Mesothelial cell of epicardium (in vitro differentiated cells): ENCODE measurements around the gene PRTG. TPM values are rescaled to one million over a fixed set of nuclear protein-coding genes. Genes with fewer than 3 reads are reported as not detected.

Experiments used
- DNase-seq, 2 experiments: peaks; one replicate each; pipeline ENCODE4 v3.0.0; 2021; ENCODE audit warnings: low spot score in 2 of 2; ENCODE audit not compliant: unreplicated experiment in 2 of 2
- H3K27ac Mint-ChIP-seq: 2 replicates; pipeline ENCODE4 v1.8.0; 2021; ENCODE audit warnings: mixed read lengths
- H3K27me3 Mint-ChIP-seq: 2 replicates; pipeline ENCODE4 v1.8.0; 2021; ENCODE audit warnings: low read depth, mixed read lengths
- H3K36me3 Mint-ChIP-seq: 2 replicates; pipeline ENCODE4 v1.8.0; 2021; ENCODE audit warnings: mixed read lengths
- H3K4me1 Mint-ChIP-seq: 2 replicates; pipeline ENCODE4 v1.8.0; 2021; ENCODE audit warnings: mixed read lengths
- H3K4me3 Mint-ChIP-seq: 2 replicates; pipeline ENCODE4 v1.8.0; 2021; ENCODE audit warnings: mild to moderate bottlenecking, moderate library complexity, mixed read lengths
- H3K9me3 Mint-ChIP-seq: 2 replicates; pipeline ENCODE4 v1.8.0; 2021; ENCODE audit warnings: mixed read lengths
- total RNA-seq: library from RNA; stranded (reverse); gene quantifications from 3 replicates; pipeline ENCODE4 v1.2.1, GENCODE V29; 2021
- TF ChIP-seq, protein P1 (sequence below): fragments of 200-600 bp; sonication (generic); IDR thresholded peaks from one replicate; pipeline ENCODE4 v1.5.0; 2021; ENCODE audit warnings: antibody characterized with exemption; ENCODE audit not compliant: unreplicated experiment

The PRTG gene
- total RNA-seq, 1 donor from 2014 or later, result 16.9 TPM

DNA sequence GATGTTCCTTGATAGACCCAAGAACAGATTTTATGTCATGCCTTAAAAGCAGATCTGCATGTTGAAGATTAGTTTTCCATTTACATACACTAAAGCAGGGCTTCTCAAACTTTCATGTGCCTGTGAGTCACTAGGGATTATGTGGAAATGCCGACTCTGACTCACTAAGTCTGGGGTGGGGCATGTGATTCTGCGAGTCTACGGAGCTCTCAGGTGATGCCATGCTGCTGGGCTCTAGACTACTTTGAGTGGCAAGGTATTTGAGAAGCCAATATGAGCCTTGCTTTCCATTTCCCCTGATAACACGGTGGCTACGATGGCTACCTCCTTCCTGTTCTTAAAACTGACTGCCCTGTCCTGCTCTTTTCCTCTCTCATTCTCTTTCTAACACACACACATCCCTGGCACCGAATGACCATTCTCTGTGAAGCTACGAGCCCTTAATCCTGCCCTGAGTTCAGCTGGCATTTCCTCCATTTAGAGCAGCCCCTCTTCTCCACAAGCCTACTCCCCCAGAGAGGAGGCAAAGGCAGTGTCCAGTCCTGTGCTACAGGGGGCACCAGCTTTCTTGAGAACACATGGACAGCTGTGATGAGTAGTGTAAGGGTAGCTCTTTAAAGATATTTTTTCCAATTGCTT, 115.1 kb downstream of the PRTG start:
- Mint-ChIP-seq H3K4me1 (no peaks in the 10 kb centered on the region), H3K9me3 (no peaks in the 10 kb centered on the region), H3K27me3 (no peaks in the 10 kb centered on the region), H3K27ac (no peak overlapping the region), H3K36me3 (peaks cover 11% of the 10 kb centered on the region), H3K4me3 (no peak overlapping the region)
- TF ChIP-seq, protein P1, sequence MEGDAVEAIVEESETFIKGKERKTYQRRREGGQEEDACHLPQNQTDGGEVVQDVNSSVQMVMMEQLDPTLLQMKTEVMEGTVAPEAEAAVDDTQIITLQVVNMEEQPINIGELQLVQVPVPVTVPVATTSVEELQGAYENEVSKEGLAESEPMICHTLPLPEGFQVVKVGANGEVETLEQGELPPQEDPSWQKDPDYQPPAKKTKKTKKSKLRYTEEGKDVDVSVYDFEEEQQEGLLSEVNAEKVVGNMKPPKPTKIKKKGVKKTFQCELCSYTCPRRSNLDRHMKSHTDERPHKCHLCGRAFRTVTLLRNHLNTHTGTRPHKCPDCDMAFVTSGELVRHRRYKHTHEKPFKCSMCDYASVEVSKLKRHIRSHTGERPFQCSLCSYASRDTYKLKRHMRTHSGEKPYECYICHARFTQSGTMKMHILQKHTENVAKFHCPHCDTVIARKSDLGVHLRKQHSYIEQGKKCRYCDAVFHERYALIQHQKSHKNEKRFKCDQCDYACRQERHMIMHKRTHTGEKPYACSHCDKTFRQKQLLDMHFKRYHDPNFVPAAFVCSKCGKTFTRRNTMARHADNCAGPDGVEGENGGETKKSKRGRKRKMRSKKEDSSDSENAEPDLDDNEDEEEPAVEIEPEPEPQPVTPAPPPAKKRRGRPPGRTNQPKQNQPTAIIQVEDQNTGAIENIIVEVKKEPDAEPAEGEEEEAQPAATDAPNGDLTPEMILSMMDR, result no peak
- no peak for DNase-seq

DNA sequence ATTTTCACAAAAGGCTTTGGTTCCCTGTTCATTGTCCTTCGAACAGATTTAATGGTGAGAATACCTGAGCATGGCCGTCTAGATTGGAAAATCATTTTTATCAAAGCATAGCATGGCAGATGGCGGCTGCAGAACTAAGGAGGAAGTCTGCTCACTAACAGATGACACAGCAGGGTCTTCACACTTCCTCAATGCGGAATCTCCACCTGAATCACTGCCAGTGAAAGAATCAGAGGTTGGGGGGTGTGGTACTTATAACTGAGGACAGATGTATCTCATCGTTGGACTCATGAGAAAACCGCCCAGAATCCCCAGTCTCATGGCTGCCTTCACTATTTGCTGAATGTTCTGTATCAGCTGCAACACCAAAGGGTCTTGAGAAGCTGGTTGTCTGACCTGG, 123.2 kb downstream of the PRTG start:
- no peaks in the 10 kb centered on the region for H3K9me3 Mint-ChIP-seq
- peaks cover 4% of the 10 kb centered on the region for H3K36me3 Mint-ChIP-seq
- no peak overlapping the region for H3K27ac Mint-ChIP-seq
- H3K4me3 Mint-ChIP-seq, result no peak overlapping the region
- no peaks in the 10 kb centered on the region for H3K27me3 Mint-ChIP-seq
- TF ChIP-seq, protein P1, result no peak
- H3K4me1 Mint-ChIP-seq, result peaks cover 4% of the 10 kb centered on the region
- DNase-seq, result no peak

DNA sequence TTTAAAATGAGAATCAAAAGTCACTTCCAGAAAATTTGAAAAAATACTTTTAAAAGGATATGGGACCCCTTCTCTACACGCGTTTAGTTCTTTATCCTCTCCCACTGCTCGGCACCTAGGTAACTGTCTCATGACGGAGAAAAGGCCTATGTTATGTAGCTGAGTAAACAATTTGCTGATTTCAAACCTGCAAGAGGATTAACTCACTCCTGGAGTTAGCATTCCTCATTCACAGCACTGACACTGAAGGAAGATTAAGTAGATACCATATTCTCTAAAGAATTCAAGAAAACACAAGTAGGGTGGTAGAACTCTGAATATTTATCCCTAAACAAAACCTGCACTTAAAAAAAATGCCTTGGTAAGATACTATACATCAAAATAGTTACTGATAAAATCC, 124.6 kb downstream of the PRTG start:
- Mint-ChIP-seq H3K4me1 (peaks cover 4% of the 10 kb centered on the region), H3K27ac (no peak overlapping the region), H3K27me3 (no peaks in the 10 kb centered on the region), H3K4me3 (no peak overlapping the region), H3K36me3 (peaks cover 6% of the 10 kb centered on the region), H3K9me3 (no peaks in the 10 kb centered on the region)
- DNase-seq, result no peak
- TF ChIP-seq, protein P1, result no peak

DNA sequence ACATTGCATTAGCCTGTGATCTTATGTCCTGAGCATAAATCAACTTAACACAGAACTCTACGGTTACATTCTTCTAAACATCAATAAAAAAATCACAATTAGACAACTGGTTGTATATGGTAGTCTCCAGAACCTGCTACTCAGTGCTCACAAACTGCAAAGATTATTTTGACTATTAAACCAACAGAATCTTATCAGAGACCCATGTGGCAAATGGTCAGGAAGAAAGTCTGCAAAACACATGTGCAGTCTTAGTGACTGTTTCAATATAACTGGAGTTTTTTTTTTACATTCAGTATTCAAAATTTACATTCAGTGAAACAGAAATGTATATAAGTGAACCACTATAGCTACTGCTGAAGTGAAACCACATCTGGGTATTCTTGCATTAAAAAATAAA, 127.5 kb downstream of the PRTG start:
- Mint-ChIP-seq H3K4me1 (peaks cover 4% of the 10 kb centered on the region), H3K27ac (no peak overlapping the region), H3K9me3 (peaks cover 3% of the 10 kb centered on the region), H3K4me3 (no peak overlapping the region), H3K27me3 (no peaks in the 10 kb centered on the region), H3K36me3 (peaks cover 10% of the 10 kb centered on the region)
- TF ChIP-seq, protein P1, result no peak
- no peak for DNase-seq

DNA sequence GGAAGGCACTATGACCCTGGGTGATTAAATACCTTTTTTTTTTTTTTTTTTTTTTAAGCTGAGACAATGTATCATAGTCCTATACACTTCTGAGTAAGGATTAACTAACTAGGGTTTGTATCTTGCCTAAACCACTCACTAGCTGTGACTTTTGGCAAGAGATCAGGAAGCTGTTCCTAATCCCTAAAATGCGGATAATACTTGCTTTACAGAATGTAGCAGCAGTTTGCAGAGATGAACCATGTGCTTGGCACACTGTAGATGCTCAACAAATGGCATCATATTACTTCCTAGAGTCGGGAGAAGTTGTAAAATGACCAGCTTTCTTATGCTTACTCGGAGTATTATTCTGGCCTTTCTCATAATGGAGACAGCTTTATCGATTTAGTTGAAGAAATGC, 129.2 kb downstream of the PRTG start:
- Mint-ChIP-seq H3K4me3 (no peak overlapping the region), H3K9me3 (peaks cover 8% of the 10 kb centered on the region), H3K27ac (no peak overlapping the region), H3K36me3 (peaks cover 18% of the 10 kb centered on the region), H3K4me1 (peaks cover 4% of the 10 kb centered on the region), H3K27me3 (no peaks in the 10 kb centered on the region)
- TF ChIP-seq, protein P1, result no peak
- no peak for DNase-seq

DNA sequence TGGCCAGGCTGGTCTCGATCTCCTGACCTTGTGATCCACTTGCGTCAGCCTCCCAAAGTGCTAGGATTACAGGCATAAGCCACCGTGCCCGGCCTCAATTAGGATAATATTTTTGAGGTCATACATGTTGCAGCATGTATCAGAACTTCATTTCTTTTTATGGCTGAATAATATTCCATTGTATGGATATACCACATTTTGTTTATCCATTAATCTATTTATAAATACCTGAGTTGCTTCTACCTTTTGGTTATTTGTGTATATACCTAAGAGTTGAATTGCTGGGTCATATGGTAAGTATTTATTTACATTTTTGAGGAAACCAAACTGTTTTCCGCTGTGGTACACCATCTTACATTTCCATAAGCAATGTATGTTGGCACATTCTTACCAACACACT, 136.7 kb downstream of the PRTG start:
- Mint-ChIP-seq H3K4me3 (no peak overlapping the region), H3K9me3 (peaks cover 22% of the 10 kb centered on the region)
- TF ChIP-seq, protein P1, result no peak

More for the DNA sequence above, 136.7 kb downstream of the PRTG start:
- Mint-ChIP-seq H3K27me3 (no peaks in the 10 kb centered on the region), H3K27ac (no peak overlapping the region), H3K4me1 (no peaks in the 10 kb centered on the region), H3K36me3 (peaks cover 18% of the 10 kb centered on the region)
- DNase-seq, result no peak
